Large intestine (tissue), 3 donors: ENCODE data around the gene NSMCE4A. TPM values are rescaled to one million over a fixed set of nuclear protein-coding genes. Genes with fewer than 3 reads are reported as not detected.
"Not testable (repeated sequence)": the region's sequence is repeated elsewhere in the genome, so short reads cannot be mapped to it uniquely, and the experiment has no call there.

Source experiments
- DNase-seq, 2 donors: peaks; one replicate each; pipeline versions ENCODE4 v3.0.0 to v3.0.0-alpha.2; 2013
- H3K27ac ChIP-seq: one replicate; pipeline ENCODE4 v1.5.1; 2013; ENCODE audit warnings: low read length
- H3K27me3 ChIP-seq: 2 replicates; pipeline ENCODE4 v1.6.1; 2013; ENCODE audit warnings: low read length; ENCODE audit not compliant: control insufficient read depth, insufficient read depth
- H3K36me3 ChIP-seq: 2 replicates; pipeline ENCODE4 v1.6.1; 2013; ENCODE audit warnings: low read length; ENCODE audit not compliant: control insufficient read depth, insufficient read depth
- H3K4me1 ChIP-seq: one replicate; pipeline ENCODE4 v1.6.1; 2013; ENCODE audit warnings: low read length; ENCODE audit not compliant: control insufficient read depth, insufficient read depth
- H3K4me3 ChIP-seq: one replicate; pipeline ENCODE4 v1.5.1; 2013; ENCODE audit warnings: low read length
- H3K9me3 ChIP-seq: one replicate; pipeline ENCODE4 v1.6.1; 2013; ENCODE audit warnings: mild to moderate bottlenecking, low read depth, low read length, moderate library complexity; ENCODE audit not compliant: control insufficient read depth
- WGBS: methylation state at CpG from one replicate; pipeline ENCODE4 v1.1.5; 2013; ENCODE audit warnings: low lambda C conversion rate; ENCODE audit not compliant: insufficient coverage; 5-methylcytosine and 5-hydroxymethylcytosine counted together
- polyA plus RNA-seq: library from polyadenylated mRNA; unstranded; fragments of 120-200 nt; gene quantifications from one replicate; pipeline ENCODE4 v1.2.1, GENCODE V29; 2013

NSMCE4A gene
- polyA plus RNA-seq, 1 donor, result 77.2 TPM

GRCh38 chr10:121991727-121992126 lies 16.7 kb upstream of the NSMCE4A start:
- WGBS, result no CpG with 5 or more reads among the region's 4 CpGs
- H3K4me3 ChIP-seq, H3K27me3 ChIP-seq, H3K36me3 ChIP-seq, DNase-seq, H3K9me3 ChIP-seq, H3K27ac ChIP-seq: not testable (repeated sequence)
- H3K4me1 ChIP-seq, result peaks cover 25% of the 10 kb centered on the region

DNA sequence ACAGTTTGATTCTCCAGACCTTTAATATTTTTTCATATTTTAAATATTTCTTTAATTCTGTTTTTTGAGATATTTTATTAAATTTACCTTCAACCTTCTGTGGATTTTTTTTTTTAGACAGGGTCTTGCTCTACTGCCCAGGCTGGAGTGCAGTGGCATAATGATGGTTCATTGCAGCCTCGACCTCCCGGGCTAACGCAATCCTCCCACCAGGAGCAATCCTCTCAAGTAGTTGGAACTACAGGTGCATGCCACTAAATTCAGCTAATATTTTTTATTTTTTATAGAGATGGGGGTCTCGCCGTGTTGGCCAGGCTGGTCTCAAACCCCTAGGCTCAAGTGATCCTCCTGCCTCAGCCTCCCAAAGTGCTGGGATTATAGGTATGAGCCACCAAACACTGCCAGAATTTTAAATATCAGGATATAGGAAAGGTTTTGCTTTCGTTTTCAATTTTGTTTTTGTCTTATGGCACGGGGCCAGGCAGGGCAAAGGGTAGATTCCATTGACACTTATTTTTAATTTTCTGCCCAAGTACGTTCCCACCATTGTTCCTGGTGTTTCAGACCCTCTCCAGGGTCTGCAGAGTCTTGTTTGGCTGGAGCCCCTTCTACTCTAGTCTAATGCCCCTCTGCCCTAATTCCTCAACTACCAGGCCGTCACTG lies 15.1 kb upstream of the NSMCE4A start:
- Histone ChIP-seq H3K36me3 (no peaks in the 10 kb centered on the region), H3K27ac (no peak overlapping the region), H3K27me3 (no peaks in the 10 kb centered on the region), H3K4me1 (peaks cover 20% of the 10 kb centered on the region), H3K4me3 (no peak overlapping the region), H3K9me3 (no peaks in the 10 kb centered on the region)
- WGBS, result no CpG with 5 or more reads among the region's 9 CpGs
- DNase-seq, result peak in 1 of 2 donors; percentile 64

DNA sequence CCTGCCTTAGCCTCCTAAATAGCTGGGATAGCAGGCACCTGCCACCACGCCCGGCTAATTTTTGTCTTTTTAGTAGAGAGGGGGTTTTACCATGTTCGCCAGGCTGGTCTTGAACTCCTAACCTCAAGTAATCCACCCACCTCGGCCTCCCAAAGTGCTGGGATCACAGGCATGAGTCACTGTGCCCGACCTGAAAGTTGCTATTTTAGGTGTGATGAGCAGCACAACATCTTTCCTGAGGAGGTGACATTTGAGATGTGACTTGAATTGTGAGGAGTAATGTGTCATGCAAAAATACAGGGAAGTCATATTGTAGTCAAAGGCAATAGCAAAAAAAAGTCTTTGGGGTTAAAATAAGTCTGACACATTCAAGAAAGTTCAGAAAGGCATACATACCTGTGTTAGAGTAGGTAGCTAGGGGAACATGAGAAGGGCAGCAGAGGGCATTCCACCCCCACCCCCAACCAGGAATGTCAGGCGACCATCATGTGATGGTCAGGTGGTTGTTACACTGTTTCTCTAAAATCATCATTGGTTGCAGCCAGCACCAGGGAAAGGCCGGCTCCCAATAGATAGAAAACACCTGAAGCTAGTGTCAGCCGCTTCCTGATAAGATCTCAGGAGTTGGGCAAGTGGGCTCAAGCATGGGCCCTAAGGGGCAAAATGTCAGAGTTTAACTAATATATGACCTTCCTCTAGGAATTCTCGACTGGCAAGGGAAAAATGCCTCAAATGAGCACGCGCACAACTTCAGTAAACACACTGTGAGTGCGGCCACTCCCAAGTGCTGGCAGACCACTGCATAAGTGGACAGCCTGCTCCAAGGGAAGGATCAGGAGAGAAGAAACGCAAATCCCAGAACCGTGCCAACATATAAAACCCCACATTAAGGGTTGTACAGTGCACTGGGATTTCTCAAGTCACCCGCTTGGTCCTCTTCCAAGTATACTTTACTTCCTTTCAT lies 13.6 kb upstream of the NSMCE4A start, which contains the start of gene TACC2:
TSS of gene TACC2 (plus strand) at position 803 of the 964 bp plus-strand sequence. CDS start 32,819 bp downstream, outside the sequence.
- Histone ChIP-seq H3K36me3 (no peaks in the 10 kb centered on the region), H3K9me3 (no peaks in the 10 kb centered on the region), H3K27ac (no peak within 1 kb of the TSS), H3K27me3 (no peaks in the 10 kb centered on the region), H3K4me1 (peaks cover 14% of the 10 kb centered on the region), H3K4me3 (no peak within 1 kb of the TSS)
- no peak for DNase-seq
- no CpG with 5 or more reads among the region's 15 CpGs for WGBS

GRCh38 chr10:121984463-121984862 lies 9.4 kb upstream of the NSMCE4A start:
- Histone ChIP-seq H3K27ac (peak overlapping the region; percentile 51), H3K4me1 (peaks cover 7% of the 10 kb centered on the region)
- WGBS, result no CpG with 5 or more reads among the region's 2 CpGs

GRCh38 chr10:121983852-121984251 lies 8.8 kb upstream of the NSMCE4A start:
- peak; percentile 74 to 82 for DNase-seq
- no peaks in the 10 kb centered on the region for H3K27me3 ChIP-seq
- peaks cover 7% of the 10 kb centered on the region for H3K4me1 ChIP-seq

More at GRCh38 chr10:121984463-121984862, 9.4 kb upstream of the NSMCE4A start:
- no peak for DNase-seq
- Histone ChIP-seq H3K36me3 (no peaks in the 10 kb centered on the region), H3K27me3 (no peaks in the 10 kb centered on the region), H3K4me3 (no peak overlapping the region), H3K9me3 (no peaks in the 10 kb centered on the region)

DNA sequence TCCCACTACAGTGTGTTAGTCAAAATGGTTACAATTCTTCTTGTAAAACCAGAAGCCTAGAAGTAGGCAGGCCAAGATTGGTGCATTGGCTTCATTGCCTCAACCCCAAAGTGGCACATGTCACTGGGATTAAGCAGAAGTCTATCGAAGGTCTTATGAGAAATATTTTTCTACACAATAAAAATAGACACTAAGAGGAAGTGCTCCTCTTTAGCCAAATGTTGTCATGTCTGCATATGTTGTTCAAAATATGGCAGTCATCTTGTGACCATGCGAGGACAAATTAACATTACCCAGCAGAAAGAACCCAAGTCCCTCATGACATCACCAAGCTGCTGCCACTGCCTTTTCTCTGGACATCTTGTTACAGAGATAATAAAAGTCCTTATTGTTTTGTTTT lies 6.3 kb upstream of the NSMCE4A start:
- no peak for DNase-seq
- H3K4me3 ChIP-seq, result no peak overlapping the region
- no peaks in the 10 kb centered on the region for H3K36me3 ChIP-seq
- H3K4me1 ChIP-seq, result peaks cover 7% of the 10 kb centered on the region
- no peaks in the 10 kb centered on the region for H3K27me3 ChIP-seq
- no CpG with 5 or more reads among the region's 2 CpGs for WGBS
- H3K27ac ChIP-seq, result no peak overlapping the region
- H3K9me3 ChIP-seq, result peaks cover 6% of the 10 kb centered on the region

More at GRCh38 chr10:121983852-121984251, 8.8 kb upstream of the NSMCE4A start:
- no peak overlapping the region for H3K4me3 ChIP-seq
- H3K27ac ChIP-seq, result peak overlapping the region; percentile 67
- 59% methylated on average over 3 of the region's 5 CpGs for WGBS
- no peaks in the 10 kb centered on the region for H3K36me3 ChIP-seq
- H3K9me3 ChIP-seq, result no peaks in the 10 kb centered on the region

DNA sequence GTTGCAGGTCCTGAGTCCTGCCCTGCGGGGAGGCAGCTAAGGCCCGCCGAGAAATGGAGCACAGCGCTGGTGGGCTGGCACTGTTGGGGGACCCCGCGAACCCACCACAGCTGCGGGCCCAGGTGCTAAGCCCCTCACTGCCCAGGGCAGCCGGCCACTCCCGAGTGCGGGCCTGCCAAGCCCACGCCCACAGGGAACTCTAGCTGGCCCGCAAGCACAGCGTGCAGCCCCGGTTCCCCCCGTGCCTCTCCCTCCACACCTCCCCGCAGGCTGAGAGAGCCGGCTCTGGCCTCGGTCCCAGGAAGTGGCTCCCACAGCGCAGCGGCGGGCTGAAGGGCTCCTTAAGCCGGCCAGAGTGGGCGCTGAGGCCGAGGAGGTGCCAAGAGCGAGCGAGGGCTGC lies 3.5 kb upstream of the NSMCE4A start:
- Histone ChIP-seq H3K27me3 (no peaks in the 10 kb centered on the region), H3K4me1 (peaks cover 9% of the 10 kb centered on the region), H3K27ac (no peak overlapping the region), H3K4me3 (no peak overlapping the region), H3K36me3 (no peaks in the 10 kb centered on the region), H3K9me3 (peaks cover 6% of the 10 kb centered on the region)
- WGBS, result no CpG with 5 or more reads among the region's 26 CpGs
- no peak for DNase-seq

- Histone ChIP-seq H3K9me3 (peaks cover 6% of the 10 kb centered on the region), H3K27me3 (no peaks in the 10 kb centered on the region), H3K27ac (peak overlapping the region; percentile 30), H3K4me1 (peaks cover 10% of the 10 kb centered on the region), H3K4me3 (no peak overlapping the region), H3K36me3 (peaks cover 8% of the 10 kb centered on the region)
- WGBS, result no CpG with 5 or more reads among the region's 6 CpGs
- peak in 1 of 2 donors; percentile 43 for DNase-seq
Observed at GRCh38 chr10:121976607-121977006, 1.6 kb upstream of the NSMCE4A start.

GRCh38 chr10:121975295-121976086 lies 474 bp upstream of the NSMCE4A start:
- peaks cover 6% of the 10 kb centered on the region for H3K9me3 ChIP-seq
- no peak for DNase-seq
- no CpG with 5 or more reads among the region's 21 CpGs for WGBS
- H3K4me1 ChIP-seq, result peaks cover 10% of the 10 kb centered on the region
- H3K27ac ChIP-seq, result peak overlapping the region; percentile 96
- H3K27me3 ChIP-seq, result no peaks in the 10 kb centered on the region
- H3K4me3 ChIP-seq, result peak overlapping the region; percentile 80
- peaks cover 15% of the 10 kb centered on the region for H3K36me3 ChIP-seq
